GM12873 (cell line): ENCODE results near the gene PIK3AP1.

Source experiments
- TF ChIP-seq, protein P1 (sequence below): IDR thresholded peaks from 2 replicates; pipeline ENCODE4 v1.5.1; 2012; ENCODE audit warnings: low read depth, mild to moderate bottlenecking, moderate library complexity, low read length, control low read depth; ENCODE audit not compliant: insufficient read depth; ENCODE audit errors: missing control alignments

Gene PIK3AP1

DNA sequence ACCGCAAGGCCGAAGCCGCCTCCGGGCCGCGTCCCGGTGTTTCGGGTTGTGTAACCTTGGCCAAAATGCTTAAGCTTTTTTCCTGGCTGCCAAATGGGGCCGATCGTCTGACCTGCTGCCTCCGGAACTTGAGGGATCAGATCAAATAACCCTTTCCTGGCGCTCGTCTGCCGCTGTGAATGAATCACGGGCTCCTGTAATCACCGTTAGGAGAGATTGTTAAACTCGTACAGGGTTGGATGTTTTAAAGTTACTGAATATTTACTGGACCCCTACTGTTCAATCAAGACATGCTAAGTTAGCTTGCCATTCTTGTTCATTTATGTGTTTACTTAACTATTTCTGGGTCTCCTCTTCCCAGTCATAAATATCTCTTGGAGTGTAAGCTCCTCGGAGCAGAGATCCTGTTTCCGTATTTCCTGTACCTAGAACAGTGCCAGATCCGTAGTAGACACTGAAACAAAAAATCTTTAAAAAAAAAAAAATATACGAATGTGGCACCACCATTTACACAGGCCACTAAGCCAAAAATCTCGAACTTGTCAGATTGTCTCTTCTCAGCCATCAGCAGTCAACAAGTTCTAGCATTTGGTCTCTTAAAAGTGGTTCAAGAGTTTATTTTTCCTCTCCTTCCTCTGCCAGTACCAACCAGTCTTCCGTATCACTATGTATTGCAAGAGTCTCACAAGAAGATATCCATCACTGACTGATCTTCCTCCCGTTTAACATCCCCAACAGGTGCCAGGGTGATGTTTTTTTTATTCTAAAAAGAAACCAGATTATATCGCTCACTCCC is 132.9 kb downstream of the PIK3AP1 start:
- TF ChIP-seq, protein P1, sequence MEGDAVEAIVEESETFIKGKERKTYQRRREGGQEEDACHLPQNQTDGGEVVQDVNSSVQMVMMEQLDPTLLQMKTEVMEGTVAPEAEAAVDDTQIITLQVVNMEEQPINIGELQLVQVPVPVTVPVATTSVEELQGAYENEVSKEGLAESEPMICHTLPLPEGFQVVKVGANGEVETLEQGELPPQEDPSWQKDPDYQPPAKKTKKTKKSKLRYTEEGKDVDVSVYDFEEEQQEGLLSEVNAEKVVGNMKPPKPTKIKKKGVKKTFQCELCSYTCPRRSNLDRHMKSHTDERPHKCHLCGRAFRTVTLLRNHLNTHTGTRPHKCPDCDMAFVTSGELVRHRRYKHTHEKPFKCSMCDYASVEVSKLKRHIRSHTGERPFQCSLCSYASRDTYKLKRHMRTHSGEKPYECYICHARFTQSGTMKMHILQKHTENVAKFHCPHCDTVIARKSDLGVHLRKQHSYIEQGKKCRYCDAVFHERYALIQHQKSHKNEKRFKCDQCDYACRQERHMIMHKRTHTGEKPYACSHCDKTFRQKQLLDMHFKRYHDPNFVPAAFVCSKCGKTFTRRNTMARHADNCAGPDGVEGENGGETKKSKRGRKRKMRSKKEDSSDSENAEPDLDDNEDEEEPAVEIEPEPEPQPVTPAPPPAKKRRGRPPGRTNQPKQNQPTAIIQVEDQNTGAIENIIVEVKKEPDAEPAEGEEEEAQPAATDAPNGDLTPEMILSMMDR, result peak; percentile 1

DNA sequence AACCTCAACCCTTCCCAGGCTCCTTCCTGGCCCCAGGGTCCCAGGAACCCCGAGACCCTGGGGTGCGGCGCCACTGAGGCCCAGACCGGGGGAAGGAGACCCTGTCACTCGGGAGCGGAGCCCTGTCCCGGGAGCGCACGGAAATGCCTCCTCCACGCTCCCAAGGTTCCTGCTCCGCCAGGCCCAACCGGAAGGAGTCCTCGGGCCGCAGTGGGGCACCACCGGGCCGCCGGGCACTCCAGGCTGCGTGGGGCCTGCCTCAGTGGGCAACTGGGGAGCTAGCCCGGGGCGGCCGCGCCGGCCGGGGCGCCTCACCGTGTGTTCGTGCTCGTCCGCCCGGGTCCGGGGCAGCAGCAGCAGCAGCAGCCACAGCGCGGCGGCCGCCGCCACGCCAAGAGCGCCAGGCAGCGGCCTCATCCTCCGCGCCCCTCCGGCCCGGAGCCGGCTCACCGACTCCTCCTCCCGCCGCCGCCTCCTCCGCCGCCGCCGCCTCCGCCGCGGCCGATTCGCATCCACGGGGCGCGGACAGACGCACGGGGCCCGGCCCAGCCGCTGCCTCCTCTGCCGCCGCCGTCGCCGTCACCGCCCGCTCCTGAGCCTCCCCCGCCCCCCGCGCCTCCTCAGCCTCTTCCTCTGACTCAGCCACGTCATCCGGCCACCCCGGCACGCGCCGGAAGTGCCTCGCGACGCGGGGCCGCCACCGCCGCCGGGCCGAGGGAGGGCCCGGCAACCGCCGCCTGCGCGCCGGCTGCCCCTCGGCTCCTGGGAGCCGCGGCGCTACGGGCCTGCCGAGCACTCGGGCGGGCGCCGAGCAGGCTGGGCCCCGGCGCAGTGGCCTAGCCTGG is 133.7 kb downstream of the PIK3AP1 start, which contains the start of gene TM9SF3:
TM9SF3 (minus strand) TSS at position 594 of the 845 bp plus-strand sequence; CDS start at position 417, 177 bp downstream.
- TF ChIP-seq, protein P1, result no peak

DNA sequence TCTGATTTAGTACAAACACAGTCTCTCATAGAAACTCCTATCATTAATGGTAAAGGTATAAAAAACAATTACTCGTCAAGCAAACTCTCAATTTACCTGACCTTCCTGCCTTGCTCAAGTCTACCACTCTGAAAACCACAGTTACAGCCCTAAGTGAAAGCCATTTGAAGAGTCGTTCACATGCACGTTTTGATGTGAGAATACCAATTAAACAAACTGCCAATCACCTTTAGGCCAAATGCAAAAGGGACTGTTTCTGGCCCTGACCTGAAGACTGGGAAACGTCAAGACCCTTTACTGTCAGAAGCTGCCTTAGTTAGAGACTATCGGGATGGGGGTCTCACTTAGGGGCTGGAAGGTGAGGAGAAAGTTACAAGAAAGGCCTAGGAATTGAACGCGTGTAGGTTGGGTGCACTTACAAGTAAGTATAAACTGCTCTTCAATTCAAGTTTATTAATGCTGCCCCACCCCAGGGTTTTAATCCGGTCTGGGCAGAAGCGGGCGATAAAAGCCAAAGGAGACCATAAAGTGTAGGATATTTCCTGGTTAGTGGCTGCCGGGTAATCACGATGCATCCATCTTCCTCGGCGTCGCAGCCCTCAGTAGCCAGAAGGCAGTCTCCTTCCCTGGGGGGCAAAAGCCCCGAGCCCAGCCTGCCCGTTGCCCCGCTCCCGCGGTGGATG is 134.4 kb downstream of the PIK3AP1 start:
- TF ChIP-seq, protein P1, result no peak

DNA sequence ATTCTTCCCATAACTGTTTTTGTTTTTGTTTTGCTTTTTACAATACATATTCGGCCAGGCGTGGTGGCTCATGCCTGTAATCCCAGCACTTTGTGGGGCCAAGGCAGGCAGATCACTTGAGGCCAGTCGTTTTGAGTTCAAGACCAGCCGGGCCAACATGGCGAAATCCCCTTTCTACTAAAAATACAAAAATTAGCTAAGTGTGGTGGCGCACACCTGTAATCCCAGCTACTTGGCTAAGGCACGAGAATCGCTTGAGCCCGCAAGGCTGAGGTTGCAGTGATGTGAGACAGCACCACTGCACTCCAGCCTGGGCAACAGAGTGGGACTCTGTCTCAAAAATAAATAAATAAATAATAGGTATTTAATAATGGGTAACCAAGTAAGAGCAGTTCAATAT is 135.8 kb downstream of the PIK3AP1 start:
- TF ChIP-seq, protein P1, result no peak

DNA sequence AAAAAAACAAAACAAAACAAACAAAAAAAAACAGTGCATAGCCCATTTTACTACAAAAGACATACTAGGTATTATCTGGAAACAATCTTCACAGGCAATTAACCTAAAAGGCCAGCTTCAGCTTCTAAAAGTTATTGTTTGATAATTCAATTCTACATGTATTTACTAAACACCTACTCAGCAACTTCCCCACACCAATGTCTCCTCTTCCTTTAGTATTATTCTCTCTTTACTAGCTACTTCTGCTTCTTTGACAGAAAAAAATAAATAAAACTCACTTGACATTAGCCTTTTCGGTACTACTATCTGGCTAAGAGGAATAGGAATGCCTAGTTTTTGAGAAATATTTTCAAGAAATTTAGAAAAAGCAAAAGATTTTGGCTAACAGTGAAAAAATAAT is 136.3 kb downstream of the PIK3AP1 start:
- TF ChIP-seq, protein P1, result no peak

DNA sequence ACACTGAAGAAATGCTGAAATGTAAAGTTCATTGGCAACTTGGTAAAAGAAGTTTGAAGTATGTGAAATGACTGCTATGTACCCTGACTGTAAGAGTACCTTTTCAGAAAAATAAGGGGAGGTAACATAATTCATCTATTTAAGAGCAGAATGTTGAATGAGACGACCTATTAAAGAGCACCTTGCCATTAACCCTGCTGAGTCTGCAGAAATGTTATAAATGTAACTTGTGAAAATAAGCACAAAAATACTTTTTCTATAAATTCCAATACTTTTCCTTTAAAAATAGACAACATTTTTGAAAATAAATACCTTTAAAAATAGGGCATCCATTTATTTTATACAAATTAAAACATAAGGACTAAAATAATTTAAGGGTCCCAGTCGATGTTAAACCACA is 141.2 kb downstream of the PIK3AP1 start:
- TF ChIP-seq, protein P1, result no peak
